ENCODE results near the gene CAPG. TPM values are rescaled to one million over a fixed set of nuclear protein-coding genes. Genes with fewer than 3 reads are reported as not detected.
"Not testable (repeated sequence)": the region's sequence is repeated elsewhere in the genome, so short reads cannot be mapped to it uniquely, and the experiment has no call there.

Gene CAPG
- total RNA-seq, 1 donor from 2014 or later, result 73.1 TPM

DNA sequence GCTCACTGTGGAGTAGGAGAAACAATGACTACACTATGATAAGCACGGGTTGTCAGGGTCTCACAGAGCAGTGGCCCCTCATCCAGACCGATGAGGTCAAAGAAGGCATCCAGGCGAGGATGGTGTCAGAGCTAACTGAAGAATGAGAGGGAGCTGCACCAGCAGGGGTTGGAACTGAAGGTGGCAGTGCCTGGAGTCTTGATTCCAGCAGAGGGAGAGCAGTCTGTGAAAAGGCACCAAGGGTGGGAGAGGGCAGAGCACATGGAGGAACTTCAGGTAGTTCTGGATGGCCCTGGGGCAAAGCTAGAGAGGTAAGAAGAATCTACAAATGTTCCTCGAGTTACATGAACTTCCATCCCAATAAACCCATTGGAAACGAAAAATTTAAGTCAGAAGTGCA lies 43.0 kb downstream of the CAPG start:
- no peak for DNase-seq (ENCODE audit: low read depth, low spot score)

DNA sequence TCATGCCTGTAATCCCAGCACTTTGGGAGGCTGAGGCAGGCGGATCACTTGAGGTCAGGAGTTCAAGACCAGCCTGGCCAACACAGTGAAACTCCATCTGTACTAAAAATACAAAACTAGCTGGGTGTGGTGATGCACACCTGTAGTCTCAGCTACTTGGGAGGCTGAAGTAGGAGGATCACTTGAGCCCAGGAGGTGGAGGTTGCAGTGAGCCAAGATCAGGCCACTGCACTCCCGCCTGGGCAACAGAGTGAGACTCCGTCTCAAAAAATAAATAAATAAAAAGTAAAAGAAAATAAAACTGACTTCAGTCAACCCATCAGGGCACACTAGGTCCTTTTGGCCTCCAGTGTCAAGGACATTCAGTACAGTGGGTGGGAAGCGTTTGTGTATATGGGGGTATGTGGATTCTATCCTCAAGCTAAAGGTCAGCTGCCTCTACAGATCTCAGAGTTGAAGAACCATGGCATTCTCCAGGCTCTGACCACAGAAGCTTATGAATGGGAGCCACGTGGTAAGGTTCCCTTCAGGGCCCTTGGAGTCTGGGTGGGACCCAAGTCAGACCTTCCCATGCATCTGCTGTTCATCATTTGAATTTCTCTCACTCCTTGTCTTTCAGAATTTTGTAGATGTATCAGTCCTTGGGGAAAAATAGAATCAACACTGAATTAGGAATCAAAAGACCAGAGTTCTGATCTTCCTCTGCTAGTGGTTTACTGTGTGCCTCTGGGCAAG lies 47.3 kb downstream of the CAPG start:
- DNase-seq (ENCODE audit: low read depth, low spot score), result not testable (repeated sequence)

DNA sequence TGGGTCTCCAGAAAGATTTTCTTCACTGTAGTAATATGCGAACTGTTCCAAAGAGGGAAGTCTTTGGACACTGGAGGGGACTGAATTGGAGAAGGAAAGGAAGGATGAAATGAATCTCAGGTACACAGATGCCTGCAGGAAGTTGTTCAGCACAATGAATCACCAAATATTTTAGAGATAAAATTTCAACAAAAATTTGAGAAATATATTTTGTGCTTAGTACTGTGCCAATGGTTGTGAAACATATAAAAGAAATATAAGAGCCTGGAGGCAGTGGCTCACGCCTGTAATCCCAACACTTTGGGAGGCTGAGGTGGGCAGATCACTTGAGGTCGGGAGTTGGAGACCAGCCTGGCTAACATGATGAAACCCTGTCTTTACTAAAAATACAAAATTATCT lies 52.4 kb downstream of the CAPG start:
- no peak for DNase-seq (ENCODE audit: low read depth, low spot score)

DNA sequence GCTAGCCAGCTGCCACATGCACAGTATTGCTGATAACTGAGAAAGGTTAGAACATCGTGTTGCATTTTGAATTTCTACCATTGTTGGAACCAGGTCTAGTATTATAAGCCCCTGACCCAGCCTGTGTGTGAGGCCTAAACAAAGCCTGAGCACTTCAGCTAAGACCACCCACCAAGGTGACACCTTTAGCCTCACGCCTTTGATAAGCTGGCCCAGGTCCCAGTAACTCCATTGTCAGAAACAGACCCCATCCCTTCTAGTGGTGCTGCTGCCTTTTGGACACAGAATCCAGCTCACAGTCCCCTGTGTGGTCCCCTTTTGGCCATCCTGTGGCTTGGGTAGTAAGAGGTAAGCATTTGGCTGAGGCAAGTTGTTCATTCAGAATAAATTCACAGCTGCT lies 54.0 kb downstream of the CAPG start:
- no peak for DNase-seq (ENCODE audit: low read depth, low spot score)

DNA sequence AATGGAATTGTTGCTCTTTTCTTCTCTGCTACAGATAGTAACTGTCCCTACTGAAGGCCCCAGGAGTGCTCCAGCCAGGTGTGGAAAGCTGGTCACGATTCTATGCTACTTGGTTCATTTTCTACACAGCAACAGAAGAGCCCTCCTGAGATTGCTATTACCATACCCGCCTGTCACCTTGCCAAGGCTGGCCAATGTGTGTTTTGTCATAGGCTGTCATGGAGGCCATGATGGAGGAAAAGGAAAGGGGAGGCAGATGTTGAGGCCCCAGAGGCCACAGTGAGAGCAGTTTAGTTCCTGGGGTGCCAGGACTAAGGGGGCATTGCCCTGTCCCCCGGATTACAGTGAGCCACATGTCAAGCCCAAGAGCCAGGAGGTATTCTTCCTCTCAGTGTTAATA lies 54.6 kb downstream of the CAPG start:
- no peak for DNase-seq (ENCODE audit: low read depth, low spot score)

DNA sequence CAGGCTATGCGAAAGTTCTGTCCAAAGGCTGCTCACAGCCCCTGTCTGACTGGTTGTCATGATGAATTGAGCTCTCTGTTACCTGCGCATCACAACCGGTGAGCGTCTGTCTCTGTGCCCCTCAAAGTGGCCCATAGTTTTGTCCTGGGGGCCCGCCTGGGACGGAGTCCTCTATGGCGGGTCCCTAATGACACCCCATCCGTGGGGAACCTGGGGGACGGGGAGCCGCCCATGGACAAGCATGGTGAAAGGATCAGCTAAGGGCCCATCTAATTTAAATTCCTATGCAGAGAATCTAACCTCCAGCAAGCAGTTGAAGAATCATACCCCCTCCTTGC lies 55.1 kb downstream of the CAPG start:
- DNase-seq (ENCODE audit: low read depth, low spot score), result no peak

DNA sequence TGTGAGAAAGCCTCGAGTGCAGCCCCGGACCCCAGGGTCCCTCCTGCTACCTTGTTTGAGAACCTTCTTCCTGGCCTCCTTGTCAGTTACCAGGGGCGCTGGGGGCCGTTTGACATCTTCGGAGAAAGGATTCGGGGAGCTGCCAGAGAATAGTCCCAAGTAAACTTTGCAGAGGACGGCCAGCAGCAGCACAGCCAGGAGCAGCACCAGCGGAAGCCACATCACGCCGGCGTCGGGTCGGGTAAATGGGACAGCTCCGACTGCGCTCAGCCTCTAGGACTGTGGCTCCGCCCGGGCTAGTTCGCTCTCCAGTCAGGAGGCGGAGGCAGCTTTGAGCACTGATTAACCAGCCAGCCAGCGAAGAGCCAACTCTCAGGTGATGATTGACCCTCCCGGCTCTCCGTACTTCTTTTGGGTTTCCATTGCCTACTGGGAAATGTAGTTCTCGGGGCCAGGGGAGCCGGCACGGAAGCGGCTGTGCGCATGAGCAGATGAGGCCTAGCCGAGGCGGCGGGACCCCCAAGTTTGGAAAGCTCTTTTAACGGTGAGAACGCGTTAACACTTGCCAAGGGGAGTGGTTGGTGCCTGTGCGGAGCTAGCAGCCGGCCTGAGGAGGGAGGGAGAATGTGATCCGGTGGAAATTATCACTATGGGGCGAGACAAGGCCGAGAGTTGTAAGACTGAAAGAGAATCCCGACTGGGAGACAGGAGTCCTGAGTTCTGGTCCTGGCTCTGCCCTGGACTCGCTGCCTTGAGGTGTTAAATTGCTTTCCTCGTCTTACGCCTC lies 55.7 kb downstream of the CAPG start, which contains the start of the genes ELMOD3 and RETSAT:
Gene ELMOD3, plus strand, starts transcription at position 484 of the 787 bp plus-strand sequence. CDS start 2,430 bp downstream, outside the sequence.
Gene RETSAT, minus strand, starts transcription at position 243 of the 787 bp plus-strand sequence. Its CDS starts 21 bp downstream, at position 222.
- peak; percentile 98 for DNase-seq (ENCODE audit: low read depth, low spot score)

DNA sequence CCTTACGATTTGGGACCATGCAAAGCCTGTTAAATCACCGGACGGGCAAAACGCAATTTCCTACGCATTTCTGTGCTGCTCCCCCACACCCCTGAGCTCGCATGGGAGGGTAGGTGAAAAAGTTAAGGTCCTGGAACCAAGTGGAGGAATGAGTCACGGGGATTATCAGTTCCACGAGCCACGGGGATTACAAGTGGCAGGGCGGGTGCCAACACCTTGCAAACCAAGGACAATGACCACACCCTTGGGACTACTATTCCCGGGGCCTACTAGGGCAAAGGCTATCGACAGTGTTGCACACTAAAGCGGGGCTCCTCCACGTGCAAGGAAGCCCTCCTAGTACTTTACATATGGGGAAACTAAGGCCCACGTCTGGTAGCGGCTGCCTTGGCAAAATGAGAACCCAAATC lies 56.3 kb downstream of the CAPG start:
- no peak for DNase-seq (ENCODE audit: low read depth, low spot score)

DNA sequence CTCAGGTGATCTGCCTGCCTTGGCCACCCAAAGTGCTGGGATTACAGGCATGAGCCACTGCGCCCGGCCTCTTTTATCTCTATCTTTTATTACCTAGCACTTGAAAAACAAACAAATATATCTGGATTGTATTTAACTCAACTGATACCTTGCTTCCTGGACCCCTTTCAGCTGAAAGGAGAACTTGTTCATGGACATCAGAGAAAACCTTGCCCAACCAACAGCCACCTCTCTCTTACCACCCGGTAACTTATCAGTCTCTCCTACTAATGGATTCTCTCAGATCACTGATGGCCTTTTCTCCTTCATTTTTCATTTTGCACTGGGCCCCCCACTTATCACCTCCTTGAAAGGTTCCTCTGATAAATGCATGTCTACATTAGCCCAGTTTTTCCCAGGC lies 62.6 kb downstream of the CAPG start:
- no peak for DNase-seq (ENCODE audit: low read depth, low spot score)

Other genes starting within 250 kb of the CAPG start
- gene TGOLN2, start 82.4 kb downstream of the CAPG start, total RNA-seq, result 132 and 163 TPM in 2 replicates
- 36.3 and 67.8 TPM in 2 replicates for gene RETSAT, start 55.8 kb downstream of the CAPG start, total RNA-seq
- 8.3 and 17.9 TPM in 2 replicates for gene ELMOD3, start 55.6 kb downstream of the CAPG start, total RNA-seq
- gene SH2D6, start 8.3 kb upstream of the CAPG start, total RNA-seq, result 0.13 TPM in 1 of 2 replicates, not detected in the other
- gene MAT2A, start 128.8 kb upstream of the CAPG start, total RNA-seq, result 161 and 214 TPM in 2 replicates
- 39.1 and 68.9 TPM in 2 replicates for gene GGCX, start 151.1 kb upstream of the CAPG start, total RNA-seq
- 14.6 and 19.2 TPM in 2 replicates for gene VAMP8, start 167.2 kb upstream of the CAPG start, total RNA-seq
- 60.0 and 101 TPM in 2 replicates for gene VAMP5, start 174.1 kb upstream of the CAPG start, total RNA-seq
- gene RNF181, start 185.4 kb upstream of the CAPG start, total RNA-seq, result 164 and 248 TPM in 2 replicates
- gene TMEM150A, start 192.3 kb upstream of the CAPG start, total RNA-seq, result 8.5 and 8.8 TPM in 2 replicates
- gene C2orf68, start 201.7 kb upstream of the CAPG start, total RNA-seq, result 20.6 and 21.2 TPM in 2 replicates
- gene USP39, start 205.8 kb upstream of the CAPG start, total RNA-seq, result 56.8 and 75.7 TPM in 2 replicates